ENCODE measurements around the gene GPR61.
A peak's percentile ranks its signal among the peaks of the same experiment; 100 is the strongest.

Gene GPR61

DNA sequence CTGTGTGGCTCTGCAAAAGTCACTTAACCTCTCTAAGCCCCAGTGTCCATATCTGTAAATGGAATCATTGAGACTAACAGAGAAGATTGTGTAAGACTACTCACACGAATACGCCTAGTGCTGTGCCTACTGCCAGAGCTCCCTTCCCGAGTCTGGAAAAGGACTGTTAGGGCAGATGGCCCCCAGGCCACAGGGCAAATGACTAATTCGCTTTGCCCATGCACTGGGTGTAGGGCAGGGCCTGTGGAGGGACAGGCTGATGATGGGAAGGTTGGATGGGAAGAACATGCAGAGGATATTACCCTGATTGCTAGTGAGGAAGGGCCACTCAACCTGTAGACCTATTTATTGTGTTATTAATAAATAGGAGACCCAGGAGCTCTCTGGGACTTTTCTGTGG lies 4.2 kb upstream of the GPR61 start:
- DNase-seq (ENCODE audit: low read depth in 2 of 2, low spot score in 1 of 2) = no peak

DNA sequence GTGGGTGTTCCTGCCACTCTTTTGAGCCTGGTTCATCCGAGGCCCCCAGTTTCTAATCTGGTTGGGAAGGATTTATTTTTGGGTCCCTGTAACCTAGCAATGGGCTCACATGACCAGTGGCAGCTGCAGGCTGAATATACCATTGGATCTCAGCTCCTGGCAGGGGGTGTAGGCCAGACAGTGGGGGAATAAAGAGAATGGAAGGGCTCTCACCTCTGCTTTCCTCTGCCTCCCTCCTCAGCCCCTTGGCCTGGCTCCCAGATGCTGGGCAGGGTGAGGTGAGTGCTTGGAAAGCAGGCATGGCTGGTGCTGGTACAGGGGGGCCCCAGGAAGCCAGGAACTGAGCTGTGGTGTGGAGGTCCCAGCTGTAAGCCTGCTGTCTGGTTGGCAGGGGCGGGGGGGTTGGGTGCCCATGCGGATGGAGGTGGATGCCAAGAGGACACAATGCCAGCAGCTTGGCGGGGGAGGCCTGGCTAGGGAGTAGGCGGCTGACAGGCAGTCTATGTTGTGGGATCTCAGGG lies 3.6 kb upstream of the GPR61 start:
- DNase-seq (ENCODE audit: low read depth in 2 of 2, low spot score in 1 of 2) = no peak

DNA sequence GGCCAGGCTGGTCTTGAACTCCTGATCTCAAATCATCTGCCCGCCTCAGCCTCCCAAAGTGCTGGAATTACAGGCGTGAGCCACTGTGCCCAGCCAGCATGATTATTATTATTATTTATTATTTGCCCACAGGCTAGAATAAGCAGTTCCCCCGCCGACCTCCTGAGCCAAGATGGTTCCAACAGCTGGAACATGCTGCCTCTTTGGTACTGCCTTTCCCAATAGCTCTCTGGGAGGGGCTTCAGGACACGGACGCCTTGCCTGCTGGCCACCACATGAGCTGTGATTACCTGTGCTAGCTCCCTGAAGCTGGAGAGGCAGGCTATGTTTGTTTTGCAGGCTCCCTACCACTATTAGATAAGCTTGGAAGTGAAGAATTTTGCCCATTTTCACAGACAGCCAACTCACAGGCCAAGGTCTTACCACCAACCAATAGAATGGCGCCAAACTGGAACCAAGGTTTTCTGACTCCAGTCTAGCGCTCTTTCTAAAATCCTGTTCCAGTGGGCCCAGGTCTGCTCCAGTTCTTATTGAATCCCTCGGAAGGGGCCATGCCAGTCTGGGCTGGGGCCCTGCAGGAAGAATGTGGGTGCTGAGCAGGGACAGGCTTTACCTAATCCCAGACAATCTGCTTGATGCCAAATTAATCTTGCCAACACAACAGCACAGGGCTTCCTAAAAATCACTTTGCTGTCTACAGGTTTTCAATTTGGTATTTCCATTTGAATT lies 2.1 kb upstream of the GPR61 start:
- no peak for DNase-seq (ENCODE audit: low read depth in 2 of 2, low spot score in 1 of 2)

GRCh38 chr1:109538827-109539555 lies 681 bp upstream of the GPR61 start:
- no peak for DNase-seq (ENCODE audit: low read depth in 2 of 2, low spot score in 1 of 2)

DNA sequence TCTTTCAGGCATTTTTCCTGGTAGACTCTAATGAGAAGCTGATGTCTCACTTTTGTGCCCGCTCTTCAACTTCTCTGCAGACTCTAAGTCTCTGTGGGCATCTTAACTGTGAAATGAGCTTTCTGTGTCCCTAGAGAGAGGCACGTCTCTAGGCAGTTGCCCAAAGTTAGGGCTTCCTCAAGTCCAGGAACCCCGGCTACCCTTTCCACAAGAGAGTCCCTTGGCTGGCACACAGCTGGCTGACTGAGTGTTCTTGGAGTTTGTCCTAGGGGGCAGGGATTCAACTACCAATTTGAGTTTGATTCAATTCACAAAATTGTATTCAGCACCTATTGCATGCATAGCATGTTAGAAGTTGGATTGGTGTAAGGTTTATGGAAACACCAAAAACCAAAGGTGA lies 1.4 kb downstream of the GPR61 start:
- no peak for DNase-seq (ENCODE audit: low read depth in 2 of 2, low spot score in 1 of 2)

GRCh38 chr1:109542657-109543056 lies 3.0 kb downstream of the GPR61 start:
- DNase-seq (ENCODE audit: low read depth in 2 of 2, low spot score in 1 of 2) = no peak

GRCh38 chr1:109543283-109543987 lies 3.8 kb downstream of the GPR61 start:
- no peak for DNase-seq (ENCODE audit: low read depth in 2 of 2, low spot score in 1 of 2)

DNA sequence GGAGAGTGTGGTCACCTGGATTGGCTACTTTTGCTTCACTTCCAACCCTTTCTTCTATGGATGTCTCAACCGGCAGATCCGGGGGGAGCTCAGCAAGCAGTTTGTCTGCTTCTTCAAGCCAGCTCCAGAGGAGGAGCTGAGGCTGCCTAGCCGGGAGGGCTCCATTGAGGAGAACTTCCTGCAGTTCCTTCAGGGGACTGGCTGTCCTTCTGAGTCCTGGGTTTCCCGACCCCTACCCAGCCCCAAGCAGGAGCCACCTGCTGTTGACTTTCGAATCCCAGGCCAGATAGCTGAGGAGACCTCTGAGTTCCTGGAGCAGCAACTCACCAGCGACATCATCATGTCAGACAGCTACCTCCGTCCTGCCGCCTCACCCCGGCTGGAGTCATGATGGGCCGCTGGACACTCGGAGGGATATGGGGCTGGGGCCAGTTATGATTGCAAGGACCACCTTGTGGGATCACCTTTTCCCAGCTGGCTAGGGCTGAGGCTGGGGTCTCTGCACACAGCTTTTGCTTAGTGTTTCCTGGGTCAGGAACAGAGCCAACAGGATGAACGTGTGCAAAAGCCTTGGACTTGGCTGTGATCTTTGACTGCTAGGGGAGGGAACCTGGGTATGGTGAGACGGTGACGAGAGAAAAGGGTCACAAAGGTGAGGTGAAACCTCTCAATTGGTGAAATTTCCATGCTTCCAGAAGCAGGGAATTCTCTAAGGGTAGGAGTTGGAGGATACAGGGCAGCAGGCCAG lies 4.5 kb downstream of the GPR61 start:
- no peak for DNase-seq (ENCODE audit: low read depth in 2 of 2, low spot score in 1 of 2)

DNA sequence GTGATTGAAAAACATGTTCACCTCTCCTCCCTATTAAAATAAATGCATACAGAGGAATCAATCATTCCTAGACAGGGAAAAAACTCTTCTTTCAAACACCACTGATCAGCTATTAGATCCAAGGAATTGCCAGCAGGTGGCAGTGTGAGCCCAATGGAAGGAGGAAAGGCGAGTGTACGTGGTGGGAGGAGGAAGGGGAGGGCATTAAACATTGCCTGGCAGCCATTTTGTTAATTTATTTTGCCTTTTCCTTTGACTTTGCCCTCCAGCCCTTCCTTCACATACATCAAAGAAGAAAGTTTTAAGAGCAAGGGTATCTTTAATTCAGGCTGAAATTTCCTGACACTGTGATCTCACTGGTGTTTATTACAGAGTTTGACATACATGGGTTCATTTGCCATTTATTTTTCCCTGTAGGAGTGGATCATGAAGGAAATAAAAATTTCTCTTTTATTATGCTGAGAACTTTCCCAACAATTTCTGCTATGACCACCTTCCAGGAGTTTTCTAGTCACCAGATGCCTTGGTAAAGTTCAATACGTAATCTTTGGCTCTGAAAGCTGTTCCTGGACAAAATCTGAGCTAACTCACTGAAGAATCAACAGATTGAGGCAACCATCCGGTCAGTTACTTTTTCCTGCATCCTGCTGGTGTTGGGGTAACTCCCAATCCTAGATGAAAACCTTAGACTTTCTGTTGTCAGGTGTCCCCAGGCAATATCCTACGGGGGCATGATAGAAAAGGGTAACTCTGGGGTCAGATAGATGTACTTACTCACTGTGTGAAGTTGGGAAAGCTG lies 6.8 kb downstream of the GPR61 start:
- DNase-seq (ENCODE audit: low read depth in 2 of 2, low spot score in 1 of 2) = peak; percentile 70 to 87

DNA sequence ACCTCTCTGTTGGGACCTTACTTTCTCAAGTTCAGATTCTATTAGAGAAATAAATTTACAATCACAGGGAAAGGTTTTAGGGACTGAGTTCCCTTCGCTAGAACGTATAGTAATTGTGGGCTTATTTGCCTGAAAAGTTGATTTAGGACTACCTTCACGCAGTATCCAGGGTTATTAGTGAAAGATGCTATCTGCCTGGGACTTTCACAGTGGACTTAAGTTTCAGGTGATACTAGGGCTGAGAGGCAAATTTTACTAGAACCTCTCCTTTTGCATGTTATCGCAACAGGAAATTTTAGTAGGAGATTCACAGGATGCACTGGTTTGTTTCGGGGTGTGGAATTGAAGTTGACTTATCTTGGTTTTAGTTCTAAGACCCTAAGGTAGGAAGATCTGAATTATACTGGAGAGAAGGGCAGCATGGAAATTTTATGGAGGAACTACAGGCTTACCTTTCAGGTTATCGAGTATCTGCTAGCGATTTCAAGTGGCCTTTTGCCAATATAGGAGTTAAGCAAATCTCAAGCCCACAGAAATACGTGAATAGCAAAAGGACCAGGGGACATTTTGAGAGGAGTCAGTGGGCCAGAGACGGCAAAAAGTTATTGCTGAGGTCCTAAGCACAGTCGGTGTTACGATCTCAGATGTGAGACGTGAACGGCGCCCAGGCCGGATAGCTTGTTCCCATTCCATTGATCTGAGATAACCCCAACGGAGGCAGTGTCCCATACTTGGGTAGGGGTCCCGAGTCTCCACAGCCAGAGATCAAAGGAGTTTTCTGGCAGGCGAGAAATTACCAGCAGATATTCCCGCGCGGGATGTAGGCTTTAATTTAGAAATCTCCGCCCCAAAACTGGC lies 8.0 kb downstream of the GPR61 start:
- DNase-seq (ENCODE audit: low read depth in 2 of 2, low spot score in 1 of 2) = no peak

- DNase-seq (ENCODE audit: low read depth in 2 of 2, low spot score in 1 of 2) = peak; percentile 93 to 94
Measured at GRCh38 chr1:109548321-109549267, 8.9 kb downstream of the GPR61 start, which contains the start of gene GNAI3. TSS of gene GNAI3 (plus strand) at chr1:109548615. CDS start at chr1:109548721, 106 bp downstream.

DNA sequence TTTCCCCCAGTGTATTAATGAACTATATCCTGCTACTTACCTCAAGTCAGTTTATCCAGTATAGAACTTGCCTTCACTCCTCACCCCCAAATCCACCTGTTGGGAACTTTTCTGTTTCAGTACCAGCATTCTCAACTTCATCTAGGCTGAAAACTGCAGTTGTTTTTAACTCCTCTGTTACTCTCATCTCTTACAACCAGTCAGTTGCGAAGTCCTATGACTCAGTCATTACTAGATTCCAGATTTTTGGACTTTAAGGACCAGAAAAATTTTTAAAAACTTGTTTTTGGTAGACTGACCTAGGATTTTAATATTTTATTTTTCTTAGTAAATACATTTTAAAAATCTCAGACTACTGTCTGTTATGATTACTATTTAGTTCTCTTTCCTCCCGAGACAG lies 16.9 kb downstream of the GPR61 start:
- no peak for DNase-seq (ENCODE audit: low read depth in 2 of 2, low spot score in 1 of 2)

DNA sequence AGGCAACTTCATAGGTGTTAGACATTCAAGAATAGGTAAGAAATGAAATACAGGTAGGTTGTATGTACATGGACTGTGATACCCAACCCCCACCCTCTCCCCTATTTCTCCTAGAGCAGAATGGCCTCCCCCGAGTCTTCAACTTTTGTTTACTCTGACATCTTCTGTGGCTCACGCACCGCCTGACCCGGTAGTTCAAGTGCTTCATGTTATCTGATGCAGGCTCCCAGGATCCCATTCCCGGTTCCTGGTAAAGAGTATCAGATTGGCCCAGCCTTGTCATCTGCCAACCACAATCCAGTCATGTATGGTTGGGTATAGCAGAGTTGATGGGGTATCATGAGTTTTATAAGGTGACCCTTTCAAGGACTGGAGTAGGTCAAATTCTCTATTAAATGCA lies 17.8 kb downstream of the GPR61 start:
- DNase-seq (ENCODE audit: low read depth in 2 of 2, low spot score in 1 of 2) = no peak

DNA sequence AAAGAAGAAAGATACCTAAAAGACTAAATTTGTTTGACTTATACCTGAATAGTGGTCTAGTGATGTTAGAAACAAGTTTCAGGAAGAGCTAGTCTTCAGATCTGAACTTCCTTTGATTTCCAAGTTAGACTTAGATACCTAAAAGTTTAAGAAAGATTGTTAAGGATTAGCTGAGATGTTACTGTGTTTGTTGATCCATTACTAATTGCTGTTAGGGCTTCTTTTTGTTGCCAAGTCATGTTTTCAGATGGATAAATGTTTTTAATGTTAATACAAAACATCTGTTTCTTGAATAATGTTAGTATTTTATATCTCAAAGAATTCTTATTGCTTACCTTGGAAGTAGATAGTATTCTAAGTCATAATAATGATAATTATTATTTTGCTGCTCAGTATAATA lies 20.3 kb downstream of the GPR61 start:
- no peak for DNase-seq (ENCODE audit: low read depth in 2 of 2, low spot score in 1 of 2)

- DNase-seq (ENCODE audit: low read depth in 2 of 2, low spot score in 1 of 2) = no peak
Measured at GRCh38 chr1:109564194-109564878, 24.7 kb downstream of the GPR61 start.

DNA sequence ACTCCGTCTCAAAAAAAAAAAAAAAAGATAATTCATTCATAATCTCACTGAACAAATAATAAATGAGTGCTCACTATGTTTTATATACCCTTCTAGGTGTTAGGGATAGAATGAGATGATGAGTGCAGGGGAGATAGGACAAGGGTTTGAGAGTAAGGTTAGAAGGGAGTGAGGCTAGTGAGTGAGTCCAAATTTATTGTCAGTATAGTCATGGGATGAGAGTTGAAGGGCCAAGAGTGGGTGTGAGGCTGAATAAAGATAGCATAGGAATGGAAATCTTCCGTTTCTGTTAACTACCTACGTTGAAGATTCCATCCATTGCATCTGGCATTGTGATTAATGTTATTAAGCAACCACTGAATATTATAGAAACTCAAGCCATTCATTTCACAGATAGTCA lies 25.6 kb downstream of the GPR61 start:
- DNase-seq (ENCODE audit: low read depth in 2 of 2, low spot score in 1 of 2) = no peak

- no peak for DNase-seq (ENCODE audit: low read depth in 2 of 2, low spot score in 1 of 2)
Measured at GRCh38 chr1:109566982-109567381, 27.3 kb downstream of the GPR61 start.
